ENCODE results near the gene PDGFC.

The PDGFC gene

DNA sequence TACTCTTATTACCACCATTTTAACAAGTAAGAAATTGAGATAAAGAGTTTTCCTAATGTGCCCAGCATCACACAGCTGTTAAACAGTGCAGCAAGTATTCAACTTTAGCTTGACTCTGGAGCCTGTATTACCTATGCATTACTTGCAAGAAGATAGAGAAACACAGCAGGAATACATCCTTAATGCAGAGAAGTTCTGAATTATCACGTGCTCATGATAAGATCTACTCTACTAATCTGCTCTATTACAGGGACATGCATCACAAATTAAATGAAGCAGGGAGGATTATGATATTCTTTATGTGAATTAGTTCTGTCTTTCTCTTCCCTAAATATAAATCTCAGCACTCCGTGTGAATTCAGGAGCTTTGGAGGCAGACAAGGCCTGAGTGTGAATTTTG is 39.0 kb upstream of the PDGFC start:
- TF ChIP-seq, protein P1, sequence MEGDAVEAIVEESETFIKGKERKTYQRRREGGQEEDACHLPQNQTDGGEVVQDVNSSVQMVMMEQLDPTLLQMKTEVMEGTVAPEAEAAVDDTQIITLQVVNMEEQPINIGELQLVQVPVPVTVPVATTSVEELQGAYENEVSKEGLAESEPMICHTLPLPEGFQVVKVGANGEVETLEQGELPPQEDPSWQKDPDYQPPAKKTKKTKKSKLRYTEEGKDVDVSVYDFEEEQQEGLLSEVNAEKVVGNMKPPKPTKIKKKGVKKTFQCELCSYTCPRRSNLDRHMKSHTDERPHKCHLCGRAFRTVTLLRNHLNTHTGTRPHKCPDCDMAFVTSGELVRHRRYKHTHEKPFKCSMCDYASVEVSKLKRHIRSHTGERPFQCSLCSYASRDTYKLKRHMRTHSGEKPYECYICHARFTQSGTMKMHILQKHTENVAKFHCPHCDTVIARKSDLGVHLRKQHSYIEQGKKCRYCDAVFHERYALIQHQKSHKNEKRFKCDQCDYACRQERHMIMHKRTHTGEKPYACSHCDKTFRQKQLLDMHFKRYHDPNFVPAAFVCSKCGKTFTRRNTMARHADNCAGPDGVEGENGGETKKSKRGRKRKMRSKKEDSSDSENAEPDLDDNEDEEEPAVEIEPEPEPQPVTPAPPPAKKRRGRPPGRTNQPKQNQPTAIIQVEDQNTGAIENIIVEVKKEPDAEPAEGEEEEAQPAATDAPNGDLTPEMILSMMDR (IDR thresholded peaks at IDR 0.05) = no peak

DNA sequence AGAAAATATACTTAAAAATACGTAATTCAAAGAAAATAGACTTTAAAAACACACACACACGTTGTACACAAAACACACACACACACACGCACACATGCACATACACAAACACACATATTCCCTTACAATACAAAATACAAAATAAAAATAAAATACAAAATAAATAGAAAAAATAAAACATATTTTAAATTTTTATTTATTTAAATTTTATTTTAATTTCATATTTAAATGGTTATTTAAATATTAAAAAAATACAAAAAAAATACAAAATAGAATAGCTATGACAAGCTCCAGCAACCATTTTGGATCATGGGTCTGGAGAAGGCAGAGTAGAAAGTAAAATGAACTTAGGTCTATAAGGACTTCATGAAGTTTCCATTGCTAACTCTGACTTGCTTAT is 34.2 kb upstream of the PDGFC start:
- TF ChIP-seq, protein P1 (IDR thresholded peaks at IDR 0.05) = no peak

DNA sequence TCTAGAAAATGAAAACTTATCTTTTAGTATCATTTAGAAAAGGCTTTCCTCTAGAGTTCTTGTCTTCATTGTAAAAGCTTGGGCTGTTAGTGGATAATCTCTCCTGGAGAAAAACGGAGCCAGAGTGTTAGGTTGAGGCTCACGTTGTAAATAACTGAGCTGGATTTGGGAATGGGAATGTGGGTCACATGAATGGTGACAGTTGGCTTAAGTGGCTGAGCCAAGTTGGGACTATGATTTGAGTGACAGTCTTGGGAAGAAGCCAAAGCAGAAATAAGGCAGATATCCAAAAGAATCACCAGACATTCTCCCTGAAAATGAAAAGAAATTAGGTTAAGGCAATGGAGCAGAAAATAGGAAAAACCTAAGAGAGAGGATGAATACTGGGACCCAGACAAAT is 33.6 kb upstream of the PDGFC start:
- TF ChIP-seq, protein P1 (IDR thresholded peaks at IDR 0.05) = no peak

DNA sequence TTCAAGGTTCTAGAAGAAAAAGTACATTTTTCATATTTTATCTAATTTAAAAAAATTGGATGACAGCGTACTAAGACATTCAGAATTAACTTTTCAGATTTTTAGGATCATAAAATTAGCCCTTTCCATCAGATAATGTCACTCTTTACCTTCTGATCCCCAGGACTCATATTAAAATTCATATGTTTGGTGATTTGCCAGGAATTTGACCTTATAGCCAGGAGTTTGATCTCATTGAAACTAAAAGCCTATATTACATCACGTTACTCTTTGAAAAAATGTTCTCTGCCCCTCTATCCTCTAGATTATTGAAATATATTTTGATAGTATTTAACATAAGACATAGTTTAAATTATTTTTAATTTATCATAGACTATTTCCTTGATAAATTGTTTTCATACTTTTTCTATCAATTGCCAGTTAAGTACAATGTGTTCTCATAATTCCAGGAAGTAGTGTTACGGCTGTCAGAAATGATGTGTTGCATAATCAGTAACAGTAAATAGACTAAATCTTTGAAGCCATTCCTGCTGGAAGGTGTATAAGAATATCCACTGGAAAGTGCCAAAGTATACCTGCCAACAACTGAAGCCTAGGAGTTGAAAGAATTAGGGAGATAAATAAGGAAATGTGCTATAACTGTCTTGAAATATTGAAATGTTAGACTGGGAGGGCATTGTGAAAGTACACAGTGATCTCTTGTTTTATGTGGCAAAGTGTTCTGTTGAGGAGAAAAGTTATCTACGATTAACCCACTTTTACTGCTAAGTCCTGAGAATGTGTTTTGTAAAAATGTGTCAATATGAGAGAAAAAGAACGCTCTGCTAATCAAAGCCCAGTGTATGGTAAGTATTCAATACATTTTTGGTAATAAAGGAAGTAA is 32.9 kb upstream of the PDGFC start:
- TF ChIP-seq, protein P1 (IDR thresholded peaks at IDR 0.05) = no peak

DNA sequence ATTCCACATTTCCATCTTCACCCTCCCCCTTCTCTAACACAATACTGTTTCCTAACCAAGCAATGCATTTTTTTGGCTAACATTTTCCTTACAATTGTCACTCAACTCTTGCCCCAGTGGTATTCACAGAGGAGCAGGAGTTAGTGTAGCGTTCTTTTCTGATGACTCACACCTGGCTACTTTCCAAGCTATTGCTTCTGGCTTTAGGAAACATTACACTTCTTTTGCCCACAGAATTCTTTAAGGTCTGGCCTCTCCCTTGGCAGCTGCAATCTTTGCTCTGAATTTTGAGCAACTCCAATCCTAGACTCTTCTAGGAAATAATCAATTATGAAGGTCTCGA is 27.5 kb upstream of the PDGFC start:
- TF ChIP-seq, protein P1 (IDR thresholded peaks at IDR 0.05) = no peak

DNA sequence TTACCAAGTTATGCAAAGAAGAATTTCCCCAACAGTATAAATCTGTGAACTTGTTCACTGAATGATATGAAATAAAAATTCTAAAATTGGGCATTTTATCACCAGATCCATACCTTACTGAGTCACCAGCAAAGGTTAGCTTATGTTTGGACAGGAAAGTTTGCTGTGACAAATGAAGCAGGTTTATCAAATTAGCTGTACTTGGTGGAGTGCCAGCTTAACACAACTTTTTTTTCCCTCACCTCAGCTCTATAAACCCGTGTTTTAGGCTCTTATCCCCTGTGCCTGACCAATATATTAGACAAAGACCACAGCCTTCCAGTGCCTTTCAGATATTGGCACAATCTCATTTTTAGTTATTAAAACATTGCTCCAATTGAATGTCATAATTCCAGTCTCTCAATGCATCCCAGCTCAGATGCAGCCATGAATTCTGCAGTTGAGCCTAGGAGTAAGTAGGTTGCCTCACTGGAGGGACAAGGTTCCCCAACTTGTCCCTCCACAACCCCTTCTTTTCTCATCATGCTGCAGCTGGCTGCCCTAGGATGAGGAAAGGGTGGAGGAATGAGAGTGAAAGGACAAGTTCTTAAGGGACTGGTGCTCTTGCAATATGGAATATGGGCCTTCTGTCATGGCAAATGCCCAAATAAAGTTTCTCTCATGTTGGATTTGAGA is 27.0 kb upstream of the PDGFC start:
- TF ChIP-seq, protein P1 (IDR thresholded peaks at IDR 0.05) = no peak

DNA sequence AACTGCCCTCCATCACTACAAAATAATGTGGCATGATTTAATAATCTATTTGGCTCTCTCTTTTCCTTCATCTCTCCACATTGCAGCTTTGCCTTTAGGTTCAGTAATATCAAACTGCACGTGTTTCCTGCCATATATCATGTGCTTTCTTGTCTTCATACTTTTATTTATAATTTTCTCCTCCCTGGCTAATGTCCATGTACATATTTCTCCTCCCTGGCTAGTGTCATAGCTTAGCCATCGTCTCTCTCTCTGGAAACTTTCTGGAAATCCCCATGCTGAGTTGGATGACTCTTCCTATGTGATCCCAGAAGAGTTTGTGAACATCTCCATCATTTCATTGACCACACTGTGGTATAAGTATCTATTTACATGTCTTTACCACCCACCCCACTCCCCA is 21.3 kb upstream of the PDGFC start:
- TF ChIP-seq, protein P1 (IDR thresholded peaks at IDR 0.05) = no peak

Data from LNCAP (cell line).